H1 (cell line): ENCODE data around the gene CCDC24. TPM values are rescaled to one million over a fixed set of nuclear protein-coding genes. Genes with fewer than 3 reads are reported as not detected.
A peak's percentile ranks its signal among the peaks of the same experiment; 100 is the strongest.

Source experiments
- ASH2L ChIP-seq: fragments of 200-600, 300-600 bp; sonication (generic); IDR thresholded peaks from one replicate; pipeline ENCODE4 v1.7.1; 2017; ENCODE audit warnings: low read length
- BRCA1 ChIP-seq: IDR thresholded peaks from 2 replicates; pipeline ENCODE4 v1.6.1; 2012; ENCODE audit warnings: low read depth, low read length, improper control_type of control experiment
- CBX5 ChIP-seq: fragments of 300-800, 300-1000 bp; sonication (generic); IDR thresholded peaks from 2 replicates; pipeline ENCODE4 v1.7.1; 2016; ENCODE audit warnings: antibody characterized with exemption, low read length, low read depth
- CEBPB ChIP-seq: IDR thresholded peaks from 2 replicates; pipeline ENCODE4 v1.6.1; 2012; ENCODE audit warnings: low read depth, low read length
- CHD2 ChIP-seq: IDR thresholded peaks from 2 replicates; pipeline ENCODE4 v1.6.1; 2012; ENCODE audit warnings: low read length, improper control_type of control experiment
- CREB1 ChIP-seq: IDR thresholded peaks from 2 replicates; pipeline ENCODE4 v1.6.1; 2012; ENCODE audit warnings: inconsistent platforms
- CTCF ChIP-seq, 3 experiments: IDR thresholded peaks; 1 replicate in 2 of 3; 2 replicates in 1 of 3; pipeline versions ENCODE4 v1.5.1 to v1.6.1; 2011; ENCODE audit warnings: low read length in 3 of 3, mild to moderate bottlenecking in 3 of 3, inconsistent platforms in 2 of 3, low read depth in 1 of 3, moderate library complexity in 1 of 3; ENCODE audit not compliant: insufficient read depth in 1 of 3; ENCODE audit errors: control extremely low read depth in 1 of 3
- GABPA ChIP-seq: IDR thresholded peaks from 2 replicates; pipeline ENCODE4 v1.6.1; 2011; ENCODE audit warnings: mild to moderate bottlenecking, low read length, moderate library complexity, borderline replicate concordance; ENCODE audit not compliant: insufficient read depth
- JUND ChIP-seq: IDR thresholded peaks from 2 replicates; pipeline ENCODE4 v1.6.1; 2011; ENCODE audit warnings: mild to moderate bottlenecking, improper control_type of control experiment, low read length
- KDM5A ChIP-seq: fragments of 200-600 bp; IDR thresholded peaks from 2 replicates; pipeline ENCODE4 v1.7.1; 2012; ENCODE audit warnings: mild to moderate bottlenecking, low read length, inconsistent platforms, mixed read lengths
- MAX ChIP-seq: IDR thresholded peaks from 2 replicates; pipeline ENCODE4 v1.6.1; 2012; ENCODE audit warnings: inconsistent platforms
- NANOG ChIP-seq: IDR thresholded peaks from 2 replicates; pipeline ENCODE4 v1.6.1; 2011; ENCODE audit warnings: low read length, low read depth, mild to moderate bottlenecking, inconsistent platforms; ENCODE audit not compliant: insufficient read depth, poor library complexity, severe bottlenecking
- RBBP5 ChIP-seq: IDR thresholded peaks from 2 replicates; pipeline ENCODE4 v1.7.1; 2012; ENCODE audit warnings: low read depth, mild to moderate bottlenecking, inconsistent platforms, low read length, moderate library complexity, borderline replicate concordance
- RFX5 ChIP-seq: IDR thresholded peaks from 2 replicates; pipeline ENCODE4 v1.6.1; 2011; ENCODE audit warnings: low read depth, low read length, improper control_type of control experiment, borderline replicate concordance
- SIN3A ChIP-seq, 2 experiments: IDR thresholded peaks in 1 of 2; conservative IDR thresholded peaks in 1 of 2; 2 replicates each; pipeline ENCODE4 v1.6.1; 2011 to 2012; ENCODE audit warnings: low read length in 2 of 2, improper control_type of control experiment in 1 of 2, low read depth in 1 of 2, mild to moderate bottlenecking in 1 of 2
- SIRT6 ChIP-seq: IDR thresholded peaks from one replicate; pipeline ENCODE4 v1.7.1; 2012; ENCODE audit warnings: low read length, inconsistent platforms
- SP1 ChIP-seq: IDR thresholded peaks from 2 replicates; pipeline ENCODE4 v1.6.1; 2011; ENCODE audit warnings: low read depth, low read length
- SUZ12 ChIP-seq: fragments of 200-600 bp; sonication (generic); IDR thresholded peaks from 2 replicates; pipeline ENCODE4 v1.6.1; 2012; ENCODE audit warnings: mild to moderate bottlenecking, inconsistent platforms, low read length, moderate library complexity, mixed read lengths
- TAF1 ChIP-seq: IDR thresholded peaks from 2 replicates; pipeline ENCODE4 v1.6.1; 2011; ENCODE audit warnings: mild to moderate bottlenecking, low read depth, low read length
- TAF7 ChIP-seq: optimal IDR thresholded peaks from 2 replicates; pipeline ENCODE3; 2011; ENCODE audit warnings: low read depth, mild to moderate bottlenecking, inconsistent platforms, low read length, moderate library complexity, borderline replicate concordance
- polyA plus RNA-seq, 7 experiments: library from polyadenylated mRNA; depleted of rRNA in 3 of 7; stranded (reverse) in 5 of 7; unstranded in 2 of 7; fragments of >200 nt in 5 of 7; fragments of 200-250 nt in 2 of 7; gene quantifications; 1 replicate in 5 of 7; 2 replicates in 1 of 7; 4 replicates in 1 of 7; pipeline versions ENCODE4 v1.2.1 to v1.2.3, GENCODE V29; 2011 to 2013; ENCODE audit warnings: missing spikeins in 2 of 7, mixed read lengths in 2 of 7
- total RNA-seq: library from RNA; stranded (reverse); fragmentation: NEBNext Ultra II Directional; extraction: Animal tissue kit (Norgen Biotek cat#: 25700); gene quantifications from 2 replicates; pipeline ENCODE4 v1.2.1, GENCODE V29; 2021
- TF ChIP-seq, protein P1 (sequence below): IDR thresholded peaks from 2 replicates; pipeline ENCODE4 v1.6.1; 2011; ENCODE audit warnings: low read depth, mild to moderate bottlenecking, low read length; ENCODE audit not compliant: insufficient read depth

Gene CCDC24
- total and polyA plus RNA-seq, 2 of the 8 experiments (the other 6 are each of a cell fraction or from before 2014, with no cell fraction given), result 11.2 to 11.4 TPM

DNA sequence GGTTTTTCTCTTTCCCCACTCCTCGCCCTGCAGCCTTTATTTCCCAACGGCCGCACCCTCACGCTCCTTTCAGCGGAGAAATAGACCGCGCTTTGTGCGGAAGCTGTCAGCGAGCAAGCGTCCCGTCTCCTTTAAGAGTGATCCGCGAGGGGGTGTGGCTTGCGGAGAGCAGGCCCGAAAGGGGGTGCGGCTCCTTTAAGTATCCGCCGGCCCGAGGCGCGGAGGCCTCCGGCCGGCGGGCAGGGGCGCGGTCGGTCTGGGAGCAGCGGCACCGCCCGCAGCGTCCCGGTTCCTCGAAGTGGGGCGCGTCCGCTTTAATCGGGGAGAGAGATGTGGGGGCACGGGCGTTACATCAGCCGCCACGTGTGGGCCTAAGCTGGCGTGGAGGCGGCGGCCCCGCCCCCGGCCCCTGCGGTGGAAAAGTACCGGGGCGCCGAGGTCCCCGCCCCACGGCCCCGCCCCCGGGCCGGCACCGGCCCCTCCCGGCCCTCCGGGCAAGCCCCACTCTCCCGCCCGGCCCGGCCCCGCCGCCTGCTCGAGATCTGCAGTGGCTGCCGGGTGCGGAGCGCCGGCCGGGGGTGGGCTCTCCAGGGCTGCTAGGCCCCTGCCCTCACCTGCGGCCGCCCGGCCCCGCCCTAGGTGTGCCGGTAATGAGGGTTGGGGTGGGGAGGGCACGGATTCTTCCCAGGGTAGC, 38.7 kb downstream of the CCDC24 start (continued):
- no peak for TF ChIP-seq SUZ12
- peak; percentile 54; the same call in 1 of the 2 replicates for TF ChIP-seq CREB1
- TF ChIP-seq BRCA1, result no peak
- TF ChIP-seq JUND, result no peak
- peak; percentile 64 for TF ChIP-seq TAF7
- peak; percentile 84 to 98; a peak in 3 of 4 replicates for TF ChIP-seq SIN3A (conservative IDR thresholded peaks at IDR 0.05 in 1 of 2, IDR thresholded peaks at IDR 0.05 in 1 of 2; ENCODE audit: low read depth in 1 of 2, low read length in 2 of 2)
- 0 out of 2 replicates have a peak, but pooled peaks have one; percentile 15 for TF ChIP-seq GABPA
- TF ChIP-seq CHD2, result peak; percentile 65; the same call in 1 of the 2 replicates
- no peak for TF ChIP-seq CBX5
- no peak for TF ChIP-seq SIRT6
- peak; percentile 80 for TF ChIP-seq MAX
- TF ChIP-seq NANOG, result no peak
- TF ChIP-seq ASH2L, result no peak
- TF ChIP-seq, protein P1, sequence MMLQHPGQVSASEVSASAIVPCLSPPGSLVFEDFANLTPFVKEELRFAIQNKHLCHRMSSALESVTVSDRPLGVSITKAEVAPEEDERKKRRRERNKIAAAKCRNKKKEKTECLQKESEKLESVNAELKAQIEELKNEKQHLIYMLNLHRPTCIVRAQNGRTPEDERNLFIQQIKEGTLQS, result no peak
- 0 out of 2 replicates have a peak, but pooled peaks have one; percentile 14 for TF ChIP-seq SP1
- no peak for TF ChIP-seq CEBPB
- no peak for TF ChIP-seq KDM5A
- TF ChIP-seq RBBP5, result 0 out of 2 replicates have a peak, but pooled peaks have one; percentile 34
- peak; percentile 52 for TF ChIP-seq TAF1
- no peak for TF ChIP-seq RFX5
- no peak for TF ChIP-seq CTCF (IDR thresholded peaks at IDR 0.05; ENCODE audit: control extremely low read depth in 1 of 3, insufficient read depth in 1 of 3, low read depth in 1 of 3, low read length in 3 of 3)
